ENCODE data around the gene KCNJ11. TPM values are rescaled to one million over a fixed set of nuclear protein-coding genes. Genes with fewer than 3 reads are reported as not detected.

Gene KCNJ11
- total RNA-seq, 2 experiments from 2014 or later: 0.23 to 0.43 TPM

DNA sequence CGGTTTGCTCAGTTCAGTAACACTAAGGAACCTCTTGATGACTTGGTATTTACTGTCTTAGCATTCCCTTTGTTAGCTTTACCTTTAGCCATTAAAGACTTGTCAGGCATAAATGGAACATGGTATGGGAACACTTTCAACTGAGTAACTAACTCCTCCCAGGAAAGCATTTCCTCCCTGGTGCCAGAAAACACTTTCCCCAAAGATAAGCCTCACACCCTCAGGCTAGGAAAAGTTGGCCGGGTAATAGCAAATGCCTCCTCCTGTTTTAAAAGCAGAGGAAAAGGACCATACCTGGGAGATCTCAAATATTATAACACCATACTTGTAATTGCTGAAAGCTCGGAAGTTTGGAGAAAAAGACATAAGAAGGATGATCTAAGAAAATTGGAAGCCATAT lies 12.0 kb downstream of the KCNJ11 start:
- ChIA-PET CTCF (interaction anchor here (0.7 to 1.0 kb wide), 2 partner anchors 9 to 10 kb away, joined by 3 read pairs; no protein-coding TSS in a partner anchor), POLR2A (no interaction called here)
- Mint-ChIP-seq H3K9me3 (ENCODE audit: low read depth) (peaks cover 13% of the 10 kb centered on the region), H3K27me3 (no peaks in the 10 kb centered on the region), H3K36me3 (ENCODE audit: low read depth) (peaks cover 23% of the 10 kb centered on the region), H3K27ac (no peak overlapping the region), H3K4me1 (no peaks in the 10 kb centered on the region), H3K4me3 (no peak overlapping the region)
- intact Hi-C loops (cut with DNase I, micrococcal nuclease): no loop called here
- ATAC-seq: no peak
- no peak for DNase-seq

DNA sequence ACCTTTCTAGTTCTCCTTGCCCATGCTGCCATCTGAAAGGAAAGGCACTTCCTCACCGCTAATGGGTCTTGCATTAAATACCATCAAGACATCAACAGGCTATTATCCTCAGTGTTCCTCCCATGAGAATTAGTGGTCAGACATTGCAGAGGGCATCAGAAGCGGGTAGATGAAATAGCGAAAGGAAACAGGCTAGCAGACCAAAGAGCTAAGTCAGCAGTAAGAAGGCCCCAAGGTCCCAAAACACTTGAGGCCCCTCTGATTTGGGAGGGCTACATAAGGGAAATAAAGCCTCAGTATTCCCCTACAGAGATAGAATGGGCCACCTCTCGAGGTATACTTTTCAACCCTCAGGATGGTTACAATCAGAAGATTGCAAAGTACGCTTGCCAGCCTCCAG lies 12.9 kb downstream of the KCNJ11 start:
- ChIA-PET CTCF (interaction anchor here (0.8 to 1.5 kb wide), 3 partner anchors 8 to 83 kb away, joined by 3 to 7 read pairs (median 3); no protein-coding TSS in a partner anchor), POLR2A (no interaction called here)
- Mint-ChIP-seq H3K9me3 (ENCODE audit: low read depth) (peaks cover 22% of the 10 kb centered on the region), H3K27ac (no peak overlapping the region), H3K36me3 (ENCODE audit: low read depth) (peaks cover 32% of the 10 kb centered on the region), H3K27me3 (no peaks in the 10 kb centered on the region), H3K4me3 (no peak overlapping the region), H3K4me1 (no peaks in the 10 kb centered on the region)
- intact Hi-C loops (cut with DNase I, micrococcal nuclease): no loop called here
- ATAC-seq: no peak
- no peak for DNase-seq

GRCh38 chr11:17371614-17372013 lies 16.8 kb downstream of the KCNJ11 start:
- Mint-ChIP-seq H3K9me3 (ENCODE audit: low read depth) (peaks cover 33% of the 10 kb centered on the region), H3K4me1 (no peaks in the 10 kb centered on the region), H3K27ac (no peak overlapping the region), H3K36me3 (ENCODE audit: low read depth) (peaks cover 56% of the 10 kb centered on the region), H3K4me3 (no peak overlapping the region), H3K27me3 (no peaks in the 10 kb centered on the region)
- DNase-seq (no peak), ATAC-seq (no peak)
- intact Hi-C loops (cut with DNase I, micrococcal nuclease): no loop called here
- POLR2A ChIA-PET: interaction anchor here (0.6 kb wide), 1 partner anchor 9 kb away, joined by 4 read pairs; no protein-coding TSS in a partner anchor
- CTCF ChIA-PET: no interaction called here

- intact Hi-C loops (cut with DNase I, micrococcal nuclease): no loop called here
- H3K4me3 Mint-ChIP-seq: no peak overlapping the region
- H3K27me3 Mint-ChIP-seq: no peaks in the 10 kb centered on the region
- CTCF ChIA-PET: interaction anchor here (1.3 kb wide), 1 partner anchor 14 kb away, joined by 3 read pairs; no protein-coding TSS in a partner anchor
- H3K9me3 Mint-ChIP-seq (ENCODE audit: low read depth): peaks cover 33% of the 10 kb centered on the region
- no peak overlapping the region for H3K27ac Mint-ChIP-seq
- POLR2A ChIA-PET: no interaction called here
- peaks cover 56% of the 10 kb centered on the region for H3K36me3 Mint-ChIP-seq (ENCODE audit: low read depth)
- DNase-seq (no peak), ATAC-seq (no peak)
- H3K4me1 Mint-ChIP-seq: no peaks in the 10 kb centered on the region
Measured at GRCh38 chr11:17369684-17370243, 18.7 kb downstream of the KCNJ11 start.

DNA sequence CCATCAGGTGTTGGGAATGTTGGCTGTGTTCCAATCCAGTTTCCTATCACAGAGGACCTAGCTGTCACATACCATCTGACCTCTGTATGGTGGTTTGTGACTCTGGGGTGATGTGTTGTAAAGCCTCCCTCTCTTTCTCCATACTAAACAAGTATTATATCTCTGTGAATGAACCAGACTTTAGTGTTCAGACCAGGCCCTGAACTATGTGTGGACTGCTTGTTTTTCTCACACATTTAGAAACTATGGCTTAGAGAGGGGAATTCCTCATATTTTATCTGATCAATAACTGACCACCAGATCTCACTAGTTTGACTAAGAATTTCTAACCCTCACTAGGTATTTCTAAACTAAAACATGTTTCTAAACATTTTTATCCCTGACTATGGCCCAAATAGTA lies 19.4 kb downstream of the KCNJ11 start:
- DNase-seq (no peak), ATAC-seq (no peak)
- peaks cover 33% of the 10 kb centered on the region for H3K9me3 Mint-ChIP-seq (ENCODE audit: low read depth)
- peaks cover 56% of the 10 kb centered on the region for H3K36me3 Mint-ChIP-seq (ENCODE audit: low read depth)
- intact Hi-C loops (cut with DNase I, micrococcal nuclease): no loop called here
- no peak overlapping the region for H3K4me3 Mint-ChIP-seq
- ChIA-PET POLR2A (no interaction called here), CTCF (interaction anchor here (1.0 to 1.3 kb wide), 2 partner anchors 15 to 18 kb away, joined by 3 read pairs; no protein-coding TSS in a partner anchor)
- no peaks in the 10 kb centered on the region for H3K27me3 Mint-ChIP-seq
- H3K27ac Mint-ChIP-seq: no peak overlapping the region
- H3K4me1 Mint-ChIP-seq: no peaks in the 10 kb centered on the region

GRCh38 chr11:17368551-17368950 lies 19.9 kb downstream of the KCNJ11 start:
- intact Hi-C loops (cut with DNase I, micrococcal nuclease): no loop called here
- Mint-ChIP-seq H3K4me3 (no peak overlapping the region), H3K9me3 (ENCODE audit: low read depth) (peaks cover 33% of the 10 kb centered on the region), H3K27ac (no peak overlapping the region), H3K36me3 (ENCODE audit: low read depth) (peaks cover 53% of the 10 kb centered on the region), H3K27me3 (no peaks in the 10 kb centered on the region), H3K4me1 (no peaks in the 10 kb centered on the region)
- POLR2A ChIA-PET: no interaction called here
- DNase-seq: no peak
- ATAC-seq: no peak
- CTCF ChIA-PET: interaction anchor here (1.0 to 1.3 kb wide), 2 partner anchors 16 to 18 kb away, joined by 3 read pairs; no protein-coding TSS in a partner anchor

GRCh38 chr11:17366495-17366894 lies 22.0 kb downstream of the KCNJ11 start:
- peaks cover 33% of the 10 kb centered on the region for H3K36me3 Mint-ChIP-seq (ENCODE audit: low read depth)
- DNase-seq: no peak
- ChIA-PET CTCF (interaction anchor here (0.6 to 3.5 kb wide), 10 partner anchors 9 to 138 kb away, joined by 3 to 20 read pairs (median 4); no protein-coding TSS in a partner anchor), POLR2A (interaction anchor here (0.6 to 0.7 kb wide), 2 partner anchors 77 to 611 kb away, joined by 4 to 5 read pairs; no protein-coding TSS in a partner anchor)
- no peaks in the 10 kb centered on the region for H3K27me3 Mint-ChIP-seq
- ATAC-seq: no peak
- intact Hi-C loops (cut with DNase I, micrococcal nuclease): no loop called here
- H3K4me3 Mint-ChIP-seq: no peak overlapping the region
- peaks cover 20% of the 10 kb centered on the region for H3K9me3 Mint-ChIP-seq (ENCODE audit: low read depth)
- H3K4me1 Mint-ChIP-seq: no peaks in the 10 kb centered on the region
- H3K27ac Mint-ChIP-seq: no peak overlapping the region

DNA sequence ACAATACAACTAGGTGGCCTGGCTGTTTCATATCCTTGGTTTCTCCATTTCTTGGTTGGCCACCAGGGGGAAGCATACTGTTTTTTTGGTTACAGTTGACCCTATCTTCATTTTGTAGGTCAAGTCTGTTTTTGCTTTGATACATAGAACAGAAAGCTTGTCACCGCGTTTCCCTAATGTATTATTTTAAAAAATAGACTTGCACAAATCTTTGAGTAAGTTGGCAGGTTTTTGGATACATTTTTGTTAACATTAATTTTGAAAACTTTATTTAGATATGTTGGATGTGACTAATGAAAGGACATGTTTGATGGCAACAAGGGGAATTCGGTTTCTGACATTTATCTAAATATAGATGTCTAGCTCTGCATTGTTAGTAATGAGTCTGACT lies 33.9 kb downstream of the KCNJ11 start:
- Mint-ChIP-seq H3K4me1 (peaks cover 35% of the 10 kb centered on the region), H3K36me3 (ENCODE audit: low read depth) (peaks cover 8% of the 10 kb centered on the region), H3K4me3 (peak overlapping the region; percentile 77), H3K9me3 (ENCODE audit: low read depth) (peaks cover 4% of the 10 kb centered on the region), H3K27ac (no peak overlapping the region), H3K27me3 (peaks cover 9% of the 10 kb centered on the region)
- POLR2A ChIA-PET: no interaction called here
- peak; percentile 76 for DNase-seq
- CTCF ChIA-PET: interaction anchor here (0.6 to 3.1 kb wide), 18 partner anchors 9 to 445 kb away, joined by 3 to 15 read pairs (median 5); no protein-coding TSS in a partner anchor
- intact Hi-C loops (cut with DNase I, micrococcal nuclease): loop anchor here (1.0 to 5.0 kb wide), 8 partner anchors 35 to 1028 kb away; partner anchors contain the start of genes C11orf58 (in 1 of the 2), NUCB2 (in 1 of the 2) and PIK3C2A (in 1 of the 2)
- no peak for ATAC-seq

DNA sequence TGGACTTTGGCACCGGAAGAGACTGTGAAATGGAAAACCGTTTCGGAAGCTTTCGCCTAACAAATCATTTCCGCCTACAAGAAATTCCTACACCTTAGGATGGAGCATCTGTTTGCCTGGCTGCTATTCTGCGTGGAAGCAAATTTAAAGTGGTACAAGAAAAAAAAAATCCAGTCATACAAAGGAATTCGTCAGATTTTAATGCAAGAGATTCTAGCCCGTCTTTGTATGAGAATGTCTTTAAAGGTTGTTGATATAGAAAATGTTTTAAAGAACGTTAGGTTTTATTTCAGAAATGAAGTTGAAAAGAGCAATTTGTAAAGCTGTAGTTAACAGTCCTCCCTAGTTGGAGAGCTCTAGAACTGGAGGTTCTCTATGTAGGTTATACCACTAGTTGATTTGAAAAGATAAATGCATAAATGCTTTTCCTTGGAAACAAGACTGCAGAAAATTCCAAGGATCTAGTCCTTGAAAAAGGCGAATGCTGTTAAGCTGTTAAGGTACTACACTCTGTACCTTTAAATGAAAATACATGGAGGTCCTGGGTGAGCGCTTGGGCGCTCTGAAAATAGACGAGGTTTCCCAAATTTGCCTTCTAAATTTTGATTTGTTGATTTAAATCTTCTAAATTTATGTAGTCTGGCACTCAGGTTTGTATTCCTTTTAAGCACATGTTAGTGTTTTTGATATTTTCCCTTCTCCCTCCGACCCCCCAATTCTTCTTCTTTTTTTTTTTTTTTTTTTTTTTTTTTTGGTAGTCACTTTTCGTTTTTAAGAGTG lies 34.4 kb downstream of the KCNJ11 start:
- POLR2A ChIA-PET: interaction anchor here (0.5 kb wide), 1 partner anchor 10 kb away, joined by 5 read pairs; no protein-coding TSS in a partner anchor
- peaks cover 3% of the 10 kb centered on the region for H3K9me3 Mint-ChIP-seq (ENCODE audit: low read depth)
- CTCF ChIA-PET: interaction anchor here (0.6 to 3.1 kb wide), 26 partner anchors 9 to 751 kb away, joined by 3 to 15 read pairs (median 4); partner anchors contain the start of gene KCNJ11
- no peak for DNase-seq
- intact Hi-C loops (cut with DNase I, micrococcal nuclease): loop anchor here (1.0 to 5.0 kb wide), 13 partner anchors 35 to 1028 kb away; partner anchors contain the start of genes NUCB2 (in 2 of the 2), C11orf58 (in 1 of the 2), PIK3C2A (in 1 of the 2) and RPS13 (in 1 of the 2)
- peaks cover 35% of the 10 kb centered on the region for H3K4me1 Mint-ChIP-seq
- H3K27me3 Mint-ChIP-seq: peaks cover 11% of the 10 kb centered on the region
- H3K27ac Mint-ChIP-seq: peak overlapping the region; percentile 55
- H3K36me3 Mint-ChIP-seq (ENCODE audit: low read depth): peaks cover 5% of the 10 kb centered on the region
- H3K4me3 Mint-ChIP-seq: peak overlapping the region; percentile 77
- no peak for ATAC-seq

DNA sequence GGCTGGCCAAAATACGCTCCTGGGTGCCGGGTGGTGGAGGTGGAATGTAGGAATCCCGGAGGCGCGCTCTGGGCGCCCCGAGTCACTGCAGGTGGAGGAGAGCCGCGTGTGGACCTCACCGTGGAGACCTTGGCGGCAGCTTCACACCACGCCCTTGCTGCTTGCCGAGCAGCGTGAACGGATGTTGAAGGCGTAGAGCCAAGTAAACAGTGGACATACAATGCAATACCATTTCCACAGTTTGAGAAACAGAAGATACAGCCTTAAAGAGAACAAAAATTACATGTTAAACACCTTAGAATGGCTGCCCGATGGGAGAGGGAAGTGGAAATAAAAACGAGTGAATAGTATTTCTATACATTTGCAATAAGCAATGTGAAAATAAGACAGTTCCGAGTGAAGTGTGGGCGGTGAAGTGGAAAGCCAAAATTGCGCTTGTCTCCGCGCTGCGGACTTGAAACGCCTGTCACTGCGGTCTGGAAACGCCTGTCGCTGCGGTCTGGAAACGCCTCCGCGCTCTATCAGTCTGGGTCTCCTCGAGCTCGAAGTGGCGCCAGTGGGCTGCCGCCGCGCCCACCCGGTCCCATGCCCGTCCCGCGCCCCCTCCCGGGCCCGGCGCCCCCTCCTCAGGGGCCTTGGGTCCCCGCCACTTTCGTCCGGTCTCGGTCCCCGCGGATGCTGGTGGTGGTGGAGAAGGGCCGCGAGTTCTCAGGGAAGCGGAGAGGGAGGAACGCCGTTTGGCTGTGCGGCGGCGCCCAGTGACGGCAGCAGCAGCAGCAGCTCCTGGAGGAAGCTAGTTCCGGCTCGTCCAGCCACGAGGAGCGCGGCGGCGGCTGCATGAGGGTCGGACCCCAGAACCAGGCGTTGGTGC lies 35.3 kb downstream of the KCNJ11 start:
- CTCF ChIA-PET: interaction anchor here (0.6 to 3.1 kb wide), 19 partner anchors 9 to 752 kb away, joined by 3 to 15 read pairs (median 5); partner anchors contain the start of gene KCNJ11
- Mint-ChIP-seq H3K4me3 (peak overlapping the region; percentile 77), H3K27me3 (peaks cover 11% of the 10 kb centered on the region), H3K9me3 (ENCODE audit: low read depth) (peaks cover 3% of the 10 kb centered on the region), H3K27ac (peak overlapping the region; percentile 71), H3K4me1 (peaks cover 35% of the 10 kb centered on the region), H3K36me3 (ENCODE audit: low read depth) (peaks cover 3% of the 10 kb centered on the region)
- POLR2A ChIA-PET: interaction anchor here (0.5 kb wide), 1 partner anchor 11 kb away, joined by 5 read pairs; no protein-coding TSS in a partner anchor
- peak; percentile 47 for ATAC-seq
- intact Hi-C loops (cut with DNase I, micrococcal nuclease): loop anchor here (1.0 to 5.0 kb wide), 9 partner anchors 55 to 1029 kb away; partner anchors contain the start of genes NUCB2 (in 2 of the 2), C11orf58 (in 1 of the 2), PIK3C2A (in 1 of the 2) and RPS13 (in 1 of the 2)
- peak; percentile 74 for DNase-seq

Data from activated CD4-positive, alpha-beta T cell treated with anti-CD3 and anti-CD28 coated beads for 36 hours (primary cell).